ENCODE measurements around the gene GPALPP1.
"Not testable (repeated sequence)": the region's sequence is repeated elsewhere in the genome, so short reads cannot be mapped to it uniquely, and the experiment has no call there.

GPALPP1 gene

GRCh38 chr13:45047394-45048310, 58.3 kb downstream of the GPALPP1 start:
- H3K4me3 ChIP-seq (ENCODE audit: low read depth, low read length) = peak overlapping the region; percentile 68
- H3K36me3 ChIP-seq (ENCODE audit: control insufficient read depth, insufficient read depth, low read length) = no peaks in the 10 kb centered on the region
- no peaks in the 10 kb centered on the region for H3K27me3 ChIP-seq (ENCODE audit: control insufficient read depth, insufficient read depth, low read length)
- no peak overlapping the region for H3K9ac ChIP-seq (ENCODE audit: low read depth, low read length)
- H3K9me3 ChIP-seq (ENCODE audit: control insufficient read depth, insufficient read depth, low read length) = no peaks in the 10 kb centered on the region
- H3K4me1 ChIP-seq (ENCODE audit: control insufficient read depth, insufficient read depth, low read length) = peaks cover 4% of the 10 kb centered on the region

GRCh38 chr13:45048890-45049407, 59.6 kb downstream of the GPALPP1 start:
- no peaks in the 10 kb centered on the region for H3K36me3 ChIP-seq (ENCODE audit: control insufficient read depth, insufficient read depth, low read length)
- no peak overlapping the region for H3K4me3 ChIP-seq (ENCODE audit: low read depth, low read length)
- H3K27me3 ChIP-seq (ENCODE audit: control insufficient read depth, insufficient read depth, low read length) = no peaks in the 10 kb centered on the region
- H3K9me3 ChIP-seq (ENCODE audit: control insufficient read depth, insufficient read depth, low read length) = no peaks in the 10 kb centered on the region
- peaks cover 4% of the 10 kb centered on the region for H3K4me1 ChIP-seq (ENCODE audit: control insufficient read depth, insufficient read depth, low read length)
- no peak overlapping the region for H3K9ac ChIP-seq (ENCODE audit: low read depth, low read length)

- Histone ChIP-seq H3K4me1 (ENCODE audit: control insufficient read depth, insufficient read depth, low read length) (peaks cover 4% of the 10 kb centered on the region), H3K9ac (ENCODE audit: low read depth, low read length) (no peak overlapping the region), H3K36me3 (ENCODE audit: control insufficient read depth, insufficient read depth, low read length) (no peaks in the 10 kb centered on the region), H3K4me3 (ENCODE audit: low read depth, low read length) (no peak overlapping the region), H3K27me3 (ENCODE audit: control insufficient read depth, insufficient read depth, low read length) (no peaks in the 10 kb centered on the region), H3K9me3 (ENCODE audit: control insufficient read depth, insufficient read depth, low read length) (no peaks in the 10 kb centered on the region)
These were observed 60.1 kb downstream of the GPALPP1 start for GRCh38 chr13:45049478-45049877.

DNA sequence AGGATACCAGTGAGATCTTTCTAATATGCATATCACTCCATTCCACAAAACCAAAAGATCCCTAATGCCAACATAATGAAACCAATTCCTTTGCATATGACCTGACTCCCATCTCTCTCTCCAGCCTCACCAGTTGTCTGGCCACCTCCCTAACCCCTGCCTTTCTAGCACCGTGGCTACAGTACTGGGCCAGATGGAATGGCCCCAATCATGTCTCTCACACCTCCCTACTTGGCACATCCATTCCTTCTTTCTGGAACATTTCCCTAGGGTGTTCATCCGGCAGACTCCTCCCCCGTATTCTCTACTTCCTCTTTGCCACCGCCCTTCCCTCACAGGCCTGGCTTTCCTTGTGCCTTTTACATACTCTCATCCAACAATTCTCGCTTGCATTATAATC, 62.0 kb downstream of the GPALPP1 start:
- H3K27me3 ChIP-seq (ENCODE audit: control insufficient read depth, insufficient read depth, low read length) = no peaks in the 10 kb centered on the region
- H3K9ac ChIP-seq (ENCODE audit: low read depth, low read length) = no peak overlapping the region
- no peaks in the 10 kb centered on the region for H3K36me3 ChIP-seq (ENCODE audit: control insufficient read depth, insufficient read depth, low read length)
- no peaks in the 10 kb centered on the region for H3K9me3 ChIP-seq (ENCODE audit: control insufficient read depth, insufficient read depth, low read length)
- H3K4me3 ChIP-seq (ENCODE audit: low read depth, low read length) = no peak overlapping the region
- H3K4me1 ChIP-seq (ENCODE audit: control insufficient read depth, insufficient read depth, low read length) = peaks cover 4% of the 10 kb centered on the region

- no peaks in the 10 kb centered on the region for H3K9me3 ChIP-seq (ENCODE audit: control insufficient read depth, insufficient read depth, low read length)
- H3K4me1 ChIP-seq (ENCODE audit: control insufficient read depth, insufficient read depth, low read length) = peaks cover 2% of the 10 kb centered on the region
- no peaks in the 10 kb centered on the region for H3K36me3 ChIP-seq (ENCODE audit: control insufficient read depth, insufficient read depth, low read length)
- no peak overlapping the region for H3K9ac ChIP-seq (ENCODE audit: low read depth, low read length)
- H3K27me3 ChIP-seq (ENCODE audit: control insufficient read depth, insufficient read depth, low read length) = no peaks in the 10 kb centered on the region
- no peak overlapping the region for H3K4me3 ChIP-seq (ENCODE audit: low read depth, low read length)
These were observed 66.0 kb downstream of the GPALPP1 start for GRCh38 chr13:45055198-45055901.

GRCh38 chr13:45055902-45056648, 66.7 kb downstream of the GPALPP1 start:
- Histone ChIP-seq H3K9ac (ENCODE audit: low read depth, low read length) (no peak overlapping the region), H3K4me3 (ENCODE audit: low read depth, low read length) (no peak overlapping the region), H3K4me1 (ENCODE audit: control insufficient read depth, insufficient read depth, low read length) (peaks cover 2% of the 10 kb centered on the region), H3K27me3 (ENCODE audit: control insufficient read depth, insufficient read depth, low read length) (no peaks in the 10 kb centered on the region), H3K9me3 (ENCODE audit: control insufficient read depth, insufficient read depth, low read length) (no peaks in the 10 kb centered on the region), H3K36me3 (ENCODE audit: control insufficient read depth, insufficient read depth, low read length) (no peaks in the 10 kb centered on the region)

- Histone ChIP-seq H3K9ac (ENCODE audit: low read depth, low read length) (no peak overlapping the region), H3K4me1 (ENCODE audit: control insufficient read depth, insufficient read depth, low read length) (peaks cover 2% of the 10 kb centered on the region), H3K4me3 (ENCODE audit: low read depth, low read length) (no peak overlapping the region), H3K9me3 (ENCODE audit: control insufficient read depth, insufficient read depth, low read length) (no peaks in the 10 kb centered on the region), H3K36me3 (ENCODE audit: control insufficient read depth, insufficient read depth, low read length) (no peaks in the 10 kb centered on the region), H3K27me3 (ENCODE audit: control insufficient read depth, insufficient read depth, low read length) (no peaks in the 10 kb centered on the region)
These were observed 70.7 kb downstream of the GPALPP1 start for GRCh38 chr13:45060062-45060461.

- H3K9me3 ChIP-seq (ENCODE audit: control insufficient read depth, insufficient read depth, low read length) = no peaks in the 10 kb centered on the region
- H3K36me3 ChIP-seq (ENCODE audit: control insufficient read depth, insufficient read depth, low read length) = no peaks in the 10 kb centered on the region
- no peaks in the 10 kb centered on the region for H3K27me3 ChIP-seq (ENCODE audit: control insufficient read depth, insufficient read depth, low read length)
- H3K9ac ChIP-seq (ENCODE audit: low read depth, low read length) = no peak overlapping the region
- no peak overlapping the region for H3K4me3 ChIP-seq (ENCODE audit: low read depth, low read length)
- H3K4me1 ChIP-seq (ENCODE audit: control insufficient read depth, insufficient read depth, low read length) = no peaks in the 10 kb centered on the region
These were observed 74.0 kb downstream of the GPALPP1 start for GRCh38 chr13:45063261-45063860.

GRCh38 chr13:45063889-45064288, 74.6 kb downstream of the GPALPP1 start:
- not testable (repeated sequence) for H3K9ac ChIP-seq (ENCODE audit: low read depth, low read length); H3K4me1 ChIP-seq (ENCODE audit: control insufficient read depth, insufficient read depth, low read length); H3K9me3 ChIP-seq (ENCODE audit: control insufficient read depth, insufficient read depth, low read length); H3K36me3 ChIP-seq (ENCODE audit: control insufficient read depth, insufficient read depth, low read length); H3K27me3 ChIP-seq (ENCODE audit: control insufficient read depth, insufficient read depth, low read length); H3K4me3 ChIP-seq (ENCODE audit: low read depth, low read length)

DNA sequence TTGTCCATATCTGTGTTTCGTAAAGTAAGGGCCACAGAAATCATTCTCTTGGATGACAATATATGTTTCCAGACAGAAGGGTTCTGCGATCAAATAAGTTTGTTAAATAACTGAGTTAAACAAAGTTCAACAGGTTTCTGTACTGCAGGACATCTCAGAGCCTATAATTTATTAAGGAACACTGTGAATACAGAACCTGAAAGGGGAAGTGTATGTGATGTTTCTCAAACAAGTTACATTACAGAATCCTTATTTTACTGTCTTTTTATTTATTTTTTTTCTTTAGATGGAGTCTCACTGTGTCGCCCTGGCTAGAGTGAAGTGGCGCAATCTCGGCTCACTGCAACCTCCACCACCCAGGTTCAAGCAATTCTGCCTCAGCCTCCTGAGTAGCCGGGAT, 75.6 kb downstream of the GPALPP1 start:
- no peaks in the 10 kb centered on the region for H3K27me3 ChIP-seq (ENCODE audit: control insufficient read depth, insufficient read depth, low read length)

More for the DNA sequence above, 75.6 kb downstream of the GPALPP1 start:
- H3K4me1 ChIP-seq (ENCODE audit: control insufficient read depth, insufficient read depth, low read length) = no peaks in the 10 kb centered on the region
- no peak overlapping the region for H3K4me3 ChIP-seq (ENCODE audit: low read depth, low read length)
- H3K36me3 ChIP-seq (ENCODE audit: control insufficient read depth, insufficient read depth, low read length) = no peaks in the 10 kb centered on the region
- H3K9me3 ChIP-seq (ENCODE audit: control insufficient read depth, insufficient read depth, low read length) = no peaks in the 10 kb centered on the region
- no peak overlapping the region for H3K9ac ChIP-seq (ENCODE audit: low read depth, low read length)
